H4 (cell line): ENCODE measurements around the gene SET. TPM values are rescaled to one million over a fixed set of nuclear protein-coding genes. Genes with fewer than 3 reads are reported as not detected.
"Not testable (repeated sequence)": the region's sequence is repeated elsewhere in the genome, so short reads cannot be mapped to it uniquely, and the experiment has no call there.

ENCODE experiments used
- DNase-seq: peaks from one replicate; pipeline ENCODE4 v3.0.0-alpha.2; 2015; ENCODE audit warnings: low spot score
- total RNA-seq: library from RNA; depleted of rRNA; stranded (reverse); fragments of >200 nt; shearing (Covaris generic); gene quantifications from 2 replicates; pipeline ENCODE4 v1.2.3, GENCODE V29; 2014

The SET gene
- total RNA-seq, 1 experiment from 2014 or later = 568 TPM

- no peak for DNase-seq
These were observed 1.6 kb upstream of the SET start for GRCh38 chr9:128687453-128687852.

DNA sequence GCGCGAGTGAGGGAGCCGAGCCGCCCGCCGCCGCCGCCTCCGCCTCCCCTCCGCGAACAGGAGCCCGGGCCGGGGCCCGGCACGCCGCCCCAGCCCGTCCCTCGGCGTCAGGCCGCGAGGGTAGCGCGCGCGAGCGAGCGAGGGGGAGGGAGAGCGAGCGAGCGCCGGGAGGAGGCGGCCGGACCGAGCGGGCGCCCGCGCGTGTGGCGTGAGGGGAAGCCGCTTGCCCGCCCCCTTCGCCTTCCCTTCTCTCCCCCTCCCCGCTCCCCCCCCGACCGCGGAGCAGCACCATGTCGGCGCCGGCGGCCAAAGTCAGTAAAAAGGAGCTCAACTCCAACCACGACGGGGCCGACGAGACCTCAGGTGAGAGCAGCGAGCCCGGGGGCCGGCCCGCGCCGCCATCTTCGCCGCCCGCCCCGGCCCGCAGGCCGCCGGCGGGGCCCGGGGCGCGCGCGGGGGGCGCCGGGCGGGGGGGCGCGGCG is 312 bp downstream of the SET start:
- DNase-seq = peak; percentile 30

- DNase-seq = peak; percentile 47
These were observed 1.0 kb downstream of the SET start for GRCh38 chr9:128689820-128690683.

DNA sequence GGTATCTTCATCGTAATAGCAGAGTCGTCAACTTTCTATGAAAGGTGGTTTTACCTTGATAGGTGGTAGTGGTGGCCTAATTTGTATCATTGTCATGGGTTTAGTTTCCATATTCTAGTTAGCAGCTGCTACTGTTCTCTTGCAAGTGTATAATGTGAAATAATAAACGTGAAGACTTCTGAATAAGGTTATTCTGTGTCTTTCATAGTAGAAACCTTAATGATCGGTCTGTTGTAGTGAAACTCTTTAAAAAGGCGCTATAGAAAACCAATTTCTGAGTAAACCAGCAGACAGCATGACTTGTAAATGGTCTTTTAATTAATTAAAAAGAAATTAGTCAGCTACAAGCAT is 1.6 kb downstream of the SET start:
- no peak for DNase-seq

DNA sequence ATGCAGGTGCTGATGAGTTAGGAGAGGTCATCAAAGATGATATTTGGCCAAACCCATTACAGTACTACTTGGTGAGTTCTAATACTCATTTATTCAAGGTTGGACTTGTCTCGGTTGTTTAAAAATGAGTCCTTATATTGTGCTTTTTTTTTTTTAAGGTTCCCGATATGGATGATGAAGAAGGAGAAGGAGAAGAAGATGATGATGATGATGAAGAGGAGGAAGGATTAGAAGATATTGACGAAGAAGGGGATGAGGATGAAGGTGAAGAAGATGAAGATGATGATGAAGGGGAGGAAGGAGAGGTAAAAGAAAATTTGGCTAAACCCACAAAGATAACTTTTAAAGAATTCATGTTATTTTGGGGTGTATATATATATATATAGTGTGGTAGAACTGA is 4.7 kb downstream of the SET start:
- DNase-seq = not testable (repeated sequence)

- no peak for DNase-seq
These were observed 5.3 kb downstream of the SET start for GRCh38 chr9:128694344-128694743.

- no peak for DNase-seq
These were observed 8.1 kb downstream of the SET start for GRCh38 chr9:128696923-128697707.

- peak; percentile 1 for DNase-seq
These were observed 10.2 kb downstream of the SET start for GRCh38 chr9:128699096-128699795.

GRCh38 chr9:128701227-128701854 is 12.3 kb downstream of the SET start:
- peak; percentile 2 for DNase-seq

- peak; percentile 68 for DNase-seq
These were observed 13.5 kb downstream of the SET start, which contains the start of gene PKN3 for GRCh38 chr9:128702445-128702948. PKN3 (plus strand) TSS chr9:128702503; CDS start chr9:128702916, 413 bp downstream.

DNA sequence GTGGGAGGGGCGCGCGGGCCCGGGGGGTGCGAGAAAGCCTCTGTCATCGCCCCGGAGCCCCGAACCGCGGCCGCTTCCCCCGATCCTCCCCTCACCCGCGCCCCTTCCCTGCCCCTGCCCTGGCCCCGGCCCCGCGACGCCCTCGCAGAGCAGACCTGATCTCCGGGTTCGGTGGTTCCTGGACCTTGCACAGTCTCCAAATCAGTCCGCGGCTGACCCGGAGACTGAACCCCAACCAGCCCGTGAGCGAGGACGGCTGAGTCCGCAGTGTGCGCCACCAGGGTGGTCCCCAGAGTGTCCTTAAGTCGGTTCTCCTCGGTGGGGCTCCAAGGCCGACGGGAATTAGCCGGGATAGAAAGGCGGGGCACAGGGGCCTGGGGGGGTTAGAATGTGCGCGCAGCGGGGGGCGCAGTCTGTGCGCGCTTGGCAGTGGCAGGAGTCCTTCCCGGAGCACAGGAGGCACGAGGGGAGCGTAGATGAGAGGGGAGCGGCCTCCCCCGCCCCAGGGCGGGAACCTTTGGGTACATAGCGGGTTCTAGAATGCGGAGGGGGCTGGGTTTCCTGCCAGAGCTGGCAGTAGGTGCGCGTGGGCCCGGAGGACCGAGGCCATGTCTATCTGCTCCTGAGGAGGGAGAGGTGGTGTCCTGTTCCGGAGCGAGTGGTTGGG is 14.1 kb downstream of the SET start:
- DNase-seq = no peak

DNA sequence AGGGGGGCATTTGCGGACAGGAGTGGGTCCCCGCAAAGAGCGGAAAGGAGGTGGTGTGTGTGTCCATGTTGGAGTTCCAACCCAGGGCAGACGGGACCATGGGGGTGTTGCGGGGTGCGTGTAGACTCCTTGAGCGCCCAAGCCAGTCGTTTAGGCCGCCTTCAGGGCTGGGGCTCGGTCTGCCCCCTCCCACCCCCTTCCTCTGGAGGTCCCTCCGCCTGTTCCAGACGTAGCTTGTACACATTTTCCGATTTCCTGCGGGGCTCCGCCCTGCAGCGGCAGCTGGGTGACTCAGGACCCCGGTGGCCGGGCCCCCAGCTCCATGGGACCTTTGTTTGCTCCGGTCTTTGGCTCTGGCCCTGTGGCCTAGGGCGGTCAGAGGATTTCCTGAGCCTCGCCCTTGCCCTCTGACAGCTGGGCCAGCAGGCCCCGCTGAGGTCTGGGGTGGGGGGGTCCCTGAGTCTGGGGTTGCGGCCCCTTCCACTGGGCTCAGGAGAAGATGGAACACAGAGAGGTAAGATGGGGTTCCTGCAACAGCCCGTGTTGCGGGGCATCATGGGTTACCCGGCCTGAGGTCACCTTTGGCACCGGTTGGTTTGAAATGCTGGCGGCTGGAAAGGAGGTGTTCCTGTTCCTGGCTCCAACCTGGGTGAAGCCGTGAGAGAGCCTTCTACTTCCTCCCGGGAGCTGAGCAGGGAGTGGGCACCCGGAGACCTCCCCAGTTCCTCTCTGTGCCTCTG is 14.8 kb downstream of the SET start:
- no peak for DNase-seq

DNA sequence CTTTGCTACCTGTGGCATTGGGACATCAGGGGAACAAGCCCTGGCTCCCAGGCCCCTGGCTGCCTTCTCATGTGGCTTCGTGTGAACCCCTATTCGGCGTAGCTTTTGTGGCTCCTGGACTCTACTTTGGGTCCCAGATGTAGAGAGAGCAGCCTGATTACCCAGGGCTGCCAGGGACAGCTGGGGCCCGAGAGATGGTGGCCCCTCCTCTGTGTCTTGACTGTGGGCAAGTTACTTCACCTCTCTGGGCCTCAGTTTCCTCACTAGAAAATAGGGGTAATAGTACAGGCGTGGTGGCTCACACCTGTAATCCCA is 15.3 kb downstream of the SET start:
- DNase-seq = no peak

- DNase-seq = no peak
These were observed 16.3 kb downstream of the SET start for GRCh38 chr9:128705051-128705965.

DNA sequence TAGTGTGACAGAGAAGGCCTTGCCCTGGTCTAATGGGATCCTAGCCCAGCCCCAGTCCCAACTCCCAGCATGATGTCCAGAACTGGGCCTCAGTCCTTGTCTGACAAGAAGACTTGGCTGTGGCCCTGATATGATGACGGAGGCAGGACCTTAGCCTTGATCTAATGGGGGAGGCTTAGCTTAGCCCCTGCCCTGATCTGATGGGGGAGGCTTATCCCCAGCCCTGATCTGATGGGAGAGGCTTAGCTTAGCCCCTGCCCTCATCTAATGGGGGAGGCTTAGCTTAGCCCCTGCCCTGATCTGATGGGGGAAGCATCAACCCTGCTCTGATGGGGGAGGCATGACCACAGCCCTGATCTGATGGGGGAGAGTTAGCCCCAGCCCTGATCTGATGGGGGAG is 17.0 kb downstream of the SET start:
- no peak for DNase-seq

DNA sequence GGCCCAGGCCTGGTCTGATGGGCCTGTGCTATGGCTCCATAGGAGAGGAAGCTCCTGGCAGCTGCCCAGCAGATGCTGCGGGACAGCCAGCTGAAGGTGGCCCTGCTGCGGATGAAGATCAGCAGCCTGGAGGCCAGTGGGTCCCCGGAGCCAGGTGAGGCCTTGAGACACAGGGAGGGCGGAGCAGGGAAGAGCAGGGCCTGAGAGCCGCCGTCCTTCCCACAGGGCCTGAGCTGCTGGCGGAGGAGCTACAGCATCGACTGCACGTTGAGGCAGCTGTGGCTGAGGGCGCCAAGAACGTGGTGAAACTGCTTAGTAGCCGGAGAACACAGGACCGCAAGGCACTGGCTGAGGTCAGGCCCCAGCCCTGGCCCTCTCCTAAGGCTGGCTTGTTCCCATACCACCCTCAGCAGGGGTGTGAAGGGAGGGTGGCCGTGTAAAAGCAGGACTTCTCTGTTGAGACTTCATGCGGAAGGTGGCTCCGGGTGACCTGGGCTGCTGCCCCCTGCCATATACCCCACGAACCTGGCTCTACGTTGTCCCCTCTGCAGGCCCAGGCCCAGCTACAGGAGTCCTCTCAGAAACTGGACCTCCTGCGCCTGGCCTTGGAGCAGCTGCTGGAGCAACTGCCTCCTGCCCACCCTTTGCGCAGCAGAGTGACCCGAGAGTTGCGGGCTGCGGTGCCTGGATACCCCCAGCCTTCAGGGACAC is 17.8 kb downstream of the SET start:
- DNase-seq = no peak

GRCh38 chr9:128707446-128707845 is 18.4 kb downstream of the SET start:
- DNase-seq = no peak
